Kidney (tissue), 14 donors: ENCODE measurements around the gene NUP98. TPM values are rescaled to one million over a fixed set of nuclear protein-coding genes. Genes with fewer than 3 reads are reported as not detected.

Experiments
- DNase-seq, 5 donors: peaks; one replicate each; pipeline ENCODE4 v3.0.0-alpha.2; 2013 to 2020
- FAIRE-seq: peaks from 2 replicates; lab custom pipeline; 2012; peaks lifted over from hg19 to GRCh38; lab: Jason Lieb, UNC
- H3K27ac ChIP-seq, 2 donors: one replicate each; pipeline ENCODE4 v1.7.0; 2013; ENCODE audit warnings: low read depth in 2 of 2, low read length in 2 of 2, inconsistent platforms in 1 of 2
- H3K27me3 ChIP-seq: one replicate; pipeline ENCODE4 v1.7.1; 2013; ENCODE audit warnings: low read length, inconsistent platforms; ENCODE audit not compliant: control insufficient read depth, insufficient read depth
- H3K36me3 ChIP-seq, 3 donors: one replicate each; pipeline versions ENCODE4 v1.7.0 to v1.7.1; 2013; ENCODE audit warnings: low read length in 3 of 3, control low read depth in 1 of 3, inconsistent platforms in 1 of 3; ENCODE audit not compliant: insufficient read depth in 3 of 3, control insufficient read depth in 2 of 3
- H3K4me1 ChIP-seq, 3 donors: one replicate each; pipeline versions ENCODE4 v1.7.0 to v1.7.1; 2013; ENCODE audit warnings: low read length in 3 of 3, inconsistent platforms in 1 of 3, low read depth in 1 of 3; ENCODE audit not compliant: control insufficient read depth in 2 of 3, insufficient read depth in 2 of 3
- H3K4me3 ChIP-seq, 3 donors: one replicate each; pipeline versions ENCODE4 v1.7.0 to v1.8.1; 2013; ENCODE audit warnings: low read length in 3 of 3, control low read depth in 1 of 3, inconsistent platforms in 1 of 3
- H3K9ac ChIP-seq, 3 donors: one replicate each; pipeline versions ENCODE4 v1.7.0 to v1.7.1; 2013; ENCODE audit warnings: low read length in 3 of 3, control low read depth in 1 of 3, inconsistent platforms in 1 of 3
- H3K9me3 ChIP-seq, 3 donors: one replicate each; pipeline versions ENCODE4 v1.7.0 to v1.7.1; 2013; ENCODE audit warnings: low read length in 3 of 3, control low read depth in 1 of 3, inconsistent platforms in 1 of 3; ENCODE audit not compliant: control insufficient read depth in 2 of 3, insufficient read depth in 1 of 3
- intact Hi-C: fragments of 100-400 bp; cut with DNase I; formaldehyde crosslinking; loops from one replicate; pipeline ENCODE4 v1.11.1; 2022
- polyA plus RNA-seq: library from polyadenylated mRNA; stranded (reverse); fragments of 350-450 nt; fragmentation: Illumina TruSeq; extraction: RNeasy Lipid Tissue Mini Kit (QIAGEN cat#74804); gene quantifications from one replicate; pipeline ENCODE4 v1.2.3, GENCODE V29; 2014; ENCODE audit warnings: low read depth, low replicate concordance; ENCODE audit not compliant: insufficient read depth
- total RNA-seq: library from RNA; stranded (reverse); fragmentation: NEBNext Ultra II Directional; extraction: Animal tissue kit (Norgen Biotek cat#: 25700); gene quantifications from one replicate; pipeline ENCODE4 v1.2.1, GENCODE V29; 2021
- TF ChIP-seq, protein P1 (sequence below): IDR thresholded peaks from 3 replicates; pipeline ENCODE4 v1.5.1; 2012; ENCODE audit warnings: mild to moderate bottlenecking, moderate library complexity, borderline replicate concordance; ENCODE audit not compliant: insufficient read depth; ENCODE audit errors: extremely low read depth
- donor health status: control.
- donor health status: control.
- donor health status: control.
- donor health status: control.
- donor health status: control.
- donor health status: DM: yes; HTN: yes; CAD: no.
- donor health status: Normal renal cell carcinoma (clear cell type).

The NUP98 gene
- total and polyA plus RNA-seq, 2 donors from 2014 or later = 23.8 to 67.6 TPM

DNA sequence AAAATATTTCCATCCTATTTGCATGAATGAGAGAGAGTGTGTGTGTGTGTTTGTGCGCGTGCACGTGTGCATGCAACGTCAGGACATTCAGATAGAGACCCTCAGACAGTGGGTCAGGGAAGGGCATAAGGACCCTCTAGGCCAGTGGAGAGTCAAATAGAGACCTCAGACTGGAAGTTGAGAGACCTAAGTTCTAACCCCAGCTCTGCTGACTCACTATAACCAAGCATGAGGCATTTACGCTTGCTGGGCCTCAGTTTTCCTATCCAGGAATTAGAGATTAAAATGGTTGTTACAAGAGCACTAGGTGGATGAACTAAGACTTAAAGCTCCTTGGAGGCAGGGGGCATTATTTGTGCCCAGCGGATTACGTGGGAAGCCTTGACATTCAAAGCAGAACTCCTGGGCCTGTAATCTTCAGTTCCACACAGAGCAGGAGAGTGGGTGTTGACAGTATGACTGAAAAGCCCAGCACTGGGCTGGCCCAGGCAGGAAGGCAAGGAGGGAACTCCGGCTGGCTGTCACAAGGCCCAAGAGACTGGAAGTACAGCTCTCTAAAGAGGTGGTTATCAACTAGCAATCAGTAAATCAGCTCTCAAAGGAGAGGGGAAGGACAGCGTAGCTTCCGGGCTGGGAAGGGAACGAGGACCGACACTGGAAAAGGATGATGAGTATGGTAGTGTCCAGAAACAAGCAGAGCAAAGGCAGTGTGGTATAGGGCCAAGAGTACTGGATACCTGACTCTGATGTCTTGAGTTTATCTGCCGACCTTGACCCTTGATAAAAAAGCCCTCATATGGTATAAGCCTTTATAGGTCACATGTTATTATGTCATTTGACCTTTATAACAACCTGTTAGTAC, 34.3 kb upstream of the NUP98 start:
- H3K36me3 ChIP-seq = peaks cover 0 to 6% (median 5%) of the 10 kb centered on the region in 3 donors
- peaks cover 0 to 16% (median 5%) of the 10 kb centered on the region in 3 donors for H3K4me1 ChIP-seq
- no peak overlapping the region for H3K4me3 ChIP-seq
- no peak overlapping the region for H3K27ac ChIP-seq
- intact Hi-C loops = no loop called here
- H3K9me3 ChIP-seq = no peaks in the 10 kb centered on the region
- FAIRE-seq (no peak), DNase-seq (no peak)
- H3K9ac ChIP-seq = no peak overlapping the region
- no peaks in the 10 kb centered on the region for H3K27me3 ChIP-seq
- TF ChIP-seq, protein P1, sequence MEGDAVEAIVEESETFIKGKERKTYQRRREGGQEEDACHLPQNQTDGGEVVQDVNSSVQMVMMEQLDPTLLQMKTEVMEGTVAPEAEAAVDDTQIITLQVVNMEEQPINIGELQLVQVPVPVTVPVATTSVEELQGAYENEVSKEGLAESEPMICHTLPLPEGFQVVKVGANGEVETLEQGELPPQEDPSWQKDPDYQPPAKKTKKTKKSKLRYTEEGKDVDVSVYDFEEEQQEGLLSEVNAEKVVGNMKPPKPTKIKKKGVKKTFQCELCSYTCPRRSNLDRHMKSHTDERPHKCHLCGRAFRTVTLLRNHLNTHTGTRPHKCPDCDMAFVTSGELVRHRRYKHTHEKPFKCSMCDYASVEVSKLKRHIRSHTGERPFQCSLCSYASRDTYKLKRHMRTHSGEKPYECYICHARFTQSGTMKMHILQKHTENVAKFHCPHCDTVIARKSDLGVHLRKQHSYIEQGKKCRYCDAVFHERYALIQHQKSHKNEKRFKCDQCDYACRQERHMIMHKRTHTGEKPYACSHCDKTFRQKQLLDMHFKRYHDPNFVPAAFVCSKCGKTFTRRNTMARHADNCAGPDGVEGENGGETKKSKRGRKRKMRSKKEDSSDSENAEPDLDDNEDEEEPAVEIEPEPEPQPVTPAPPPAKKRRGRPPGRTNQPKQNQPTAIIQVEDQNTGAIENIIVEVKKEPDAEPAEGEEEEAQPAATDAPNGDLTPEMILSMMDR = no peak

DNA sequence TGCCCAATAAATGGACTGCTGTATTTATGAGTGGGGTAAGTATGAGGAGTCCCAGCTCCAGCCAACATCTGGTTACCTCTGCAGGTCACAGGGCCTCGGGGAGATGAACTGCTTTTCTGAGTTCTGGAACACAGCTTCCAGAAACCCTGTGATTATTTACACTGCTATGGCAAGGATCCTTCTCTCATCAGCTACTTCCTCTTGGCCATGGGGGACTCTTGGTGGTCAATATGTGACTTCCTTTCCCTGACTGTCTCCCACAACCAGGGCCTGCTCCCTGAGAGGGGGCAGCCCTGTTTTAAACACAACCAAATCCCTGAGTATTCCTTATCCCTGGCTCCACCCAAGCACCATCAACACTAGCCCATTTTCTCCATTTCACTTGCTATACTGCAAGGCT, 33.4 kb upstream of the NUP98 start:
- peaks cover 0 to 6% (median 5%) of the 10 kb centered on the region in 3 donors for H3K36me3 ChIP-seq
- no peak overlapping the region for H3K27ac ChIP-seq
- DNase-seq (no peak), FAIRE-seq (no peak)
- no peaks in the 10 kb centered on the region for H3K9me3 ChIP-seq
- H3K4me3 ChIP-seq = no peak overlapping the region
- H3K27me3 ChIP-seq = no peaks in the 10 kb centered on the region
- no peak overlapping the region for H3K9ac ChIP-seq
- TF ChIP-seq, protein P1 = no peak
- peaks cover 0 to 15% (median 4%) of the 10 kb centered on the region in 3 donors for H3K4me1 ChIP-seq
- intact Hi-C loops = no loop called here

DNA sequence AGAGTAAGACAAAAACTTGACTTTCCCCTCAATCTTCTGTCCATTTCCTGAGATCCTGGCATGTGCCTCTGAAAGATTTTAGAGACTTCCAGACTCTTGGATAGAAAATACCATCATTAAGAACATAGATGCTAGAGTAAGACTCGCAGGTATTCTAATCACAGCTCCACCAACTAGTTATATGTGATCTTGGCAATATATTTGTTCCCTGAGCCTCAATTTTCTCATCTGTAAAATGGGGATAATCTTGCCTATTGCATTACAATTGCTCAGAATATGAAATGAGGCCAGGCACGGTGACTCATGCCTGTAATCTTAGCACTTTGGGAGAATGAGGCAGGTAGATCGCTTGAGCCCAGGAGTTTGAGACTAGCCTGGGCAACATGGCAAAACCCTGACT, 32.7 kb upstream of the NUP98 start:
- H3K9ac ChIP-seq = no peak overlapping the region
- intact Hi-C loops = no loop called here
- H3K4me1 ChIP-seq = peaks cover 0 to 9% (median 0%) of the 10 kb centered on the region in 3 donors
- DNase-seq = no peak
- H3K36me3 ChIP-seq = peaks cover 0 to 6% (median 5%) of the 10 kb centered on the region in 3 donors
- no peak overlapping the region for H3K27ac ChIP-seq
- H3K9me3 ChIP-seq = no peaks in the 10 kb centered on the region
- TF ChIP-seq, protein P1 = no peak
- H3K27me3 ChIP-seq = no peaks in the 10 kb centered on the region
- no peak for FAIRE-seq
- H3K4me3 ChIP-seq = no peak overlapping the region
